Measurements from ENCODE around the gene PITPNM1. TPM values are rescaled to one million over a fixed set of nuclear protein-coding genes. Genes with fewer than 3 reads are reported as not detected.
"Not testable (repeated sequence)": the region's sequence is repeated elsewhere in the genome, so short reads cannot be mapped to it uniquely, and the experiment has no call there.

Gene PITPNM1
- total RNA-seq, result 62.0 TPM

GRCh38 chr11:67504950-67505581, at the start of gene PITPNM1:
Gene PITPNM1 (minus strand): TSS chr11:67505363. CDS start chr11:67504180, 1,183 bp downstream.
- Histone ChIP-seq H3K9me3 (ENCODE audit: low read depth, low read length) (no peaks in the 10 kb centered on the region), H3K27me3 (ENCODE audit: insufficient read depth, low read length) (no peaks in the 10 kb centered on the region), H3K4me3 (ENCODE audit: low read length) (peak within 1 kb of the TSS; percentile 74), H3K4me1 (ENCODE audit: insufficient read depth, low read length) (peaks cover 72% of the 10 kb centered on the region)

- H3K9me3 ChIP-seq (ENCODE audit: low read depth, low read length); H3K4me3 ChIP-seq (ENCODE audit: low read length); H3K4me1 ChIP-seq (ENCODE audit: insufficient read depth, low read length); H3K27me3 ChIP-seq (ENCODE audit: insufficient read depth, low read length): not testable (repeated sequence)
Measured at GRCh38 chr11:67551697-67552096, 46.5 kb upstream of the PITPNM1 start.

DNA sequence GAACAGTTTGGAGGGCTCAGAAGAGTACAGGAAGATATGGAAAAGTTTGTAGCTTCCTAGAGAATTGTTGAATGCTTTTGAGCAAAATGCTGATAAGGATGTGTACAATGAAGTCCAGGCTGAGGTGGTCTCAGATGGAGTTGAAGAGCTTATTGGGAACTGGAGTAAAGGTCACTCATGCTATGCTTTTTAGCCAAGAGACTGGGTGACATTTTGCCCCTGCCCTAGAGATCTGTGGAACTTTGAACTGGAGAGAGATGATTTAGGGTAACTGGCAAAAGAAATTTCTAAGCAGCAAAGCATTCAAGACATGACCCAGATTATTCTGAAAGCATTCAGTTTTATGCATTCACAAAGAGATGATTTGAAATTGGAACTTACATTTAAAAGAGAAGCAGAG, 46.0 kb upstream of the PITPNM1 start:
- H3K9me3 ChIP-seq (ENCODE audit: low read depth, low read length), result no peaks in the 10 kb centered on the region
- H3K27me3 ChIP-seq (ENCODE audit: insufficient read depth, low read length), result no peaks in the 10 kb centered on the region
- no peak overlapping the region for H3K4me3 ChIP-seq (ENCODE audit: low read length)
- H3K4me1 ChIP-seq (ENCODE audit: insufficient read depth, low read length), result no peaks in the 10 kb centered on the region

GRCh38 chr11:67548555-67549110, 43.5 kb upstream of the PITPNM1 start:
- Histone ChIP-seq H3K4me1 (ENCODE audit: insufficient read depth, low read length) (no peaks in the 10 kb centered on the region), H3K27me3 (ENCODE audit: insufficient read depth, low read length) (no peaks in the 10 kb centered on the region), H3K4me3 (ENCODE audit: low read length) (no peak overlapping the region), H3K9me3 (ENCODE audit: low read depth, low read length) (no peaks in the 10 kb centered on the region)

DNA sequence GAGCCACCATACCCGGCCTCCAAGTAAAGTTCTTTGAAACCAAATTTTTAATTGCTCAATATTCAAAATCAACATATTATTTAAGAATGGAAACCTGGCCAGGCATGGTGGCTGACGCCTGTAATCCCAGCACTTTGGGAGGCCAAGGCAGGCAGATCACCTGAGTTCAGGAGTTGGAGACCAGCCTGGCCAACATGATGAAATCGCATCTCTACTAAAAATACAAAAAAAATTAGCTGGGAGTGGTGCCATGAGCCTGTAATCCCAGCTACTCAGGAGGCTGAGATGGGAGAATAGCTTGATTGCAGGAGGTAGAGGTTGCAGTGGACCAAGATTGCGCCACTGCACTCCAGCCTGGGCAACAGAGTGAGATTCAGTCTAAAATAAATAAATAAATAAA, 42.9 kb upstream of the PITPNM1 start:
- H3K4me1 ChIP-seq (ENCODE audit: insufficient read depth, low read length); H3K9me3 ChIP-seq (ENCODE audit: low read depth, low read length); H3K4me3 ChIP-seq (ENCODE audit: low read length); H3K27me3 ChIP-seq (ENCODE audit: insufficient read depth, low read length): not testable (repeated sequence)

DNA sequence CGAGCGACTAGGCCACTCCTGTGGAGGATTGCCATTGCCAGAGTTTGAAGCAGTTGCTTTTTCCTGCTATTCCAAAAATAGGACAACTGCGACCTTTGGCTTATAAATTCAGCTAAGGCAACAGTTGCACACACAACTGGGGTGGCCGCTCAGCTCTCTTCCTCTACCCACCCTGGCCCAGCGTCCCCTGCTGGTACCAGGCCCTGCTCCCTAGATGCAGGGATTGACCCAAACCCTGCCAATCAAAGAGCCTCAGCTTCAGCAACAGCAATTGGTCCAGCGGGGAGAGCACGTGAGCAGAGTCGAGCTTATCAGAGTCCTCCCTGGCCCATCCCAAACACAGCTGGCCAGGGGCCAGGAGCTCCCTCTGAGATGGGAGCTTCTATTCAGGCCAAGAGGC, 40.1 kb upstream of the PITPNM1 start:
- no peaks in the 10 kb centered on the region for H3K4me1 ChIP-seq (ENCODE audit: insufficient read depth, low read length)
- no peak overlapping the region for H3K4me3 ChIP-seq (ENCODE audit: low read length)
- H3K27me3 ChIP-seq (ENCODE audit: insufficient read depth, low read length), result no peaks in the 10 kb centered on the region

DNA sequence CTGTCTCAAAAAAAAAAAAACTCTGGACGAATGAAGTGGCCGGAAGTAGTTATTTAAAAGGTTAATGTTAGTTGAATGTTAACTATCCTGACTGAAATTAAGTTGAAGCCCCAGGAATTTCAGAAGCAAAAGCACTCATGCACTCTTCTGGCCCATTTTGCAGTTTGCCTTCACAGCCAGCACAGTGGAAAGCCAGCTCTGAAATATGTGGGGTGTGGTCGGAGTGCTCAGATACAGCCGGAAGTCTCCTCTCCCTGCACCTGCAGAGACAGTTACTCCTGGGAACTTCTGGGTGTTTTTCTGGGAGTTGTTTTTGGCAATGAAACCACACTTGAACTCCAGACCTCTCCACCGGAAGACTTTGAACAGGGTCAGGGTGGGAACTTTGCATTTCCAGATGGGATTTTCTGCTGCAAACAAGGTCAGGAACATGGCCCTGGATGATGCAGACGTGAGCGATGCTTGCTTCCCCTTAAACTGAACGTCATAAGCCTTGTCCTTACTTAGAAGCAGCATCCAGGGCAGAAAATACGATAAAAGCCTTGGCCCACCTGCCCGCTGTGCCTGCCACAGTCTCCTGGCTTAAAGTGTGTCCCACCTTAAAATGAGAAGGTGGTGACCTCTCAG, 39.6 kb upstream of the PITPNM1 start:
- no peak overlapping the region for H3K4me3 ChIP-seq (ENCODE audit: low read length)

More for the DNA sequence above, 40.1 kb upstream of the PITPNM1 start:
- H3K9me3 ChIP-seq (ENCODE audit: low read depth, low read length), result no peaks in the 10 kb centered on the region

GRCh38 chr11:67543585-67543984, 38.4 kb upstream of the PITPNM1 start:
- no peaks in the 10 kb centered on the region for H3K4me1 ChIP-seq (ENCODE audit: insufficient read depth, low read length)
- no peaks in the 10 kb centered on the region for H3K27me3 ChIP-seq (ENCODE audit: insufficient read depth, low read length)
- H3K9me3 ChIP-seq (ENCODE audit: low read depth, low read length), result no peaks in the 10 kb centered on the region
- H3K4me3 ChIP-seq (ENCODE audit: low read length), result no peak overlapping the region

More for the DNA sequence above, 39.6 kb upstream of the PITPNM1 start:
- H3K27me3 ChIP-seq (ENCODE audit: insufficient read depth, low read length), result no peaks in the 10 kb centered on the region
- no peaks in the 10 kb centered on the region for H3K4me1 ChIP-seq (ENCODE audit: insufficient read depth, low read length)
- H3K9me3 ChIP-seq (ENCODE audit: low read depth, low read length), result no peaks in the 10 kb centered on the region

- Histone ChIP-seq H3K4me1 (ENCODE audit: insufficient read depth, low read length) (no peaks in the 10 kb centered on the region), H3K27me3 (ENCODE audit: insufficient read depth, low read length) (no peaks in the 10 kb centered on the region), H3K4me3 (ENCODE audit: low read length) (no peak overlapping the region), H3K9me3 (ENCODE audit: low read depth, low read length) (no peaks in the 10 kb centered on the region)
Measured at GRCh38 chr11:67542971-67543370, 37.8 kb upstream of the PITPNM1 start.

DNA sequence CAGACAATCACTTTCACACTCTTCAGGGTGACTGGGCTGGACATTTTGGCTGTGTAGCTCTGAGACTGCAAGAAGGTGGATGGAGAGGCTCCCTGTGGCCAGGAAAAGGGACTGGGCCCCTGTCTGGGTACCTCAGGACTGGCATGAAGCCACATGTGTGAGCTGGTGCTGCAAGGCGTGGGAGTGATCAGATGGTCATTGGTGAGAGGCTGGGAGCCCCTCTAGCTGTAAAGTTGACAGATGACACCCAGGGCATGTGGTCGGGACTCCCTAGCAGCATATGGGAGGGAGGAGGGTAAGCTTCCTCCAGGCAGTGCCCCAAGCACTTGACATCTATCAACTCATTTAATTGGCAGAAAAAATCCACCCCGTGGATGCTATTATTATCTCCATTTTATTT, 37.0 kb upstream of the PITPNM1 start:
- no peak overlapping the region for H3K4me3 ChIP-seq (ENCODE audit: low read length)
- no peaks in the 10 kb centered on the region for H3K9me3 ChIP-seq (ENCODE audit: low read depth, low read length)
- no peaks in the 10 kb centered on the region for H3K27me3 ChIP-seq (ENCODE audit: insufficient read depth, low read length)
- no peaks in the 10 kb centered on the region for H3K4me1 ChIP-seq (ENCODE audit: insufficient read depth, low read length)

GRCh38 chr11:67541198-67541597, 36.0 kb upstream of the PITPNM1 start:
- Histone ChIP-seq H3K27me3 (ENCODE audit: insufficient read depth, low read length) (no peaks in the 10 kb centered on the region), H3K4me3 (ENCODE audit: low read length) (no peak overlapping the region), H3K4me1 (ENCODE audit: insufficient read depth, low read length) (no peaks in the 10 kb centered on the region), H3K9me3 (ENCODE audit: low read depth, low read length) (no peaks in the 10 kb centered on the region)

GRCh38 chr11:67539550-67539949, 34.4 kb upstream of the PITPNM1 start:
- Histone ChIP-seq H3K4me3 (ENCODE audit: low read length) (no peak overlapping the region), H3K27me3 (ENCODE audit: insufficient read depth, low read length) (no peaks in the 10 kb centered on the region), H3K4me1 (ENCODE audit: insufficient read depth, low read length) (no peaks in the 10 kb centered on the region), H3K9me3 (ENCODE audit: low read depth, low read length) (peaks cover 2% of the 10 kb centered on the region)

- no peaks in the 10 kb centered on the region for H3K27me3 ChIP-seq (ENCODE audit: insufficient read depth, low read length)
- H3K4me1 ChIP-seq (ENCODE audit: insufficient read depth, low read length), result no peaks in the 10 kb centered on the region
- H3K4me3 ChIP-seq (ENCODE audit: low read length), result no peak overlapping the region
- peaks cover 8% of the 10 kb centered on the region for H3K9me3 ChIP-seq (ENCODE audit: low read depth, low read length)
Measured at GRCh38 chr11:67538823-67539505, 33.8 kb upstream of the PITPNM1 start.

- Histone ChIP-seq H3K9me3 (ENCODE audit: low read depth, low read length) (peaks cover 13% of the 10 kb centered on the region), H3K4me1 (ENCODE audit: insufficient read depth, low read length) (no peaks in the 10 kb centered on the region), H3K4me3 (ENCODE audit: low read length) (no peak overlapping the region), H3K27me3 (ENCODE audit: insufficient read depth, low read length) (no peaks in the 10 kb centered on the region)
Measured at GRCh38 chr11:67538306-67538705, 33.1 kb upstream of the PITPNM1 start.

GRCh38 chr11:67535561-67535960, 30.4 kb upstream of the PITPNM1 start:
- H3K27me3 ChIP-seq (ENCODE audit: insufficient read depth, low read length), result no peaks in the 10 kb centered on the region
- peaks cover 13% of the 10 kb centered on the region for H3K9me3 ChIP-seq (ENCODE audit: low read depth, low read length)
- no peaks in the 10 kb centered on the region for H3K4me1 ChIP-seq (ENCODE audit: insufficient read depth, low read length)
- no peak overlapping the region for H3K4me3 ChIP-seq (ENCODE audit: low read length)
